H1 (cell line): Measurements from ENCODE around the gene BLOC1S4. TPM values are rescaled to one million over a fixed set of nuclear protein-coding genes. Genes with fewer than 3 reads are reported as not detected.

Experiments
- CTCF ChIA-PET: fragments of 300-600 bp; sonication (Branson Sonifier 250); formaldehyde crosslinking; loops from one replicate; lab custom pipeline; 2021; ENCODE audit not compliant: partially characterized antibody; lab: Charles Lee
- POLR2A ChIA-PET: fragments of 300-600 bp; sonication (Branson Sonifier 250); formaldehyde crosslinking; loops from one replicate; lab custom pipeline; 2021; ENCODE audit warnings: inconsistent platforms; ENCODE audit not compliant: partially characterized antibody; lab: Charles Lee
- DNase-seq, 2 experiments: peaks; one replicate each; pipeline versions ENCODE4 v3.0.0 to v3.0.0-alpha.2; 2010 to 2022; ENCODE audit warnings: low spot score in 2 of 2, low read depth in 1 of 2, mixed read lengths in 1 of 2
- FAIRE-seq: peaks from 2 replicates; lab custom pipeline; 2011; peaks lifted over from hg19 to GRCh38; lab: Jason Lieb, UNC
- H2AFZ ChIP-seq: 2 replicates; pipeline ENCODE4 v1.8.1; 2012; ENCODE audit warnings: low read length, inconsistent platforms
- H2AK5ac ChIP-seq: 2 replicates; pipeline ENCODE4 v1.6.1; 2013; ENCODE audit warnings: low read depth, low read length
- H2BK120ac ChIP-seq: replicated peaks from 2 replicates; pipeline ENCODE3; 2013; ENCODE audit warnings: low read depth, low read length, inconsistent platforms
- H2BK12ac ChIP-seq: 2 replicates; pipeline ENCODE4 v1.6.1; 2013; ENCODE audit warnings: low read depth, low read length
- H2BK15ac ChIP-seq: 2 replicates; pipeline ENCODE4 v1.6.1; 2013; ENCODE audit warnings: low read length
- H2BK20ac ChIP-seq: 2 replicates; pipeline ENCODE4 v1.6.1; 2013; ENCODE audit warnings: low read length
- H2BK5ac ChIP-seq: 2 replicates; pipeline ENCODE4 v1.6.1; 2013; ENCODE audit warnings: low read depth, low read length
- H3K14ac ChIP-seq: 2 replicates; pipeline ENCODE4 v1.6.1; 2013; ENCODE audit warnings: inconsistent platforms; ENCODE audit not compliant: insufficient read length
- H3K18ac ChIP-seq: 2 replicates; pipeline ENCODE4 v1.6.1; 2013; ENCODE audit warnings: low read length; ENCODE audit errors: extremely low read depth
- H3K23ac ChIP-seq: 2 replicates; pipeline ENCODE4 v1.6.1; 2013; ENCODE audit warnings: inconsistent platforms; ENCODE audit not compliant: insufficient read length
- H3K23me2 ChIP-seq: 2 replicates; pipeline ENCODE4 v1.6.1; 2013; ENCODE audit warnings: low read depth, low read length
- H3K27ac ChIP-seq: 2 replicates; pipeline ENCODE4 v1.6.1; 2011; ENCODE audit warnings: low read depth, low read length, inconsistent platforms
- H3K27me3 ChIP-seq, 4 experiments: replicated peaks in 1 of 4; 1 replicate in 1 of 4; 2 replicates in 3 of 4; pipeline versions ENCODE4 v1.6.1 to v1.8.1; 2011 to 2013; ENCODE audit warnings: low read length in 3 of 4, mild to moderate bottlenecking in 3 of 4, inconsistent platforms in 2 of 4, mixed read lengths in 2 of 4, moderate library complexity in 1 of 4; ENCODE audit not compliant: control insufficient read depth in 3 of 4, insufficient read depth in 3 of 4; ENCODE audit errors: extremely low read depth in 1 of 4
- H3K36me3 ChIP-seq, 4 experiments: 2 replicates each; pipeline versions ENCODE4 v1.6.1 to v1.8.1; 2011 to 2013; ENCODE audit warnings: mild to moderate bottlenecking in 4 of 4, low read length in 3 of 4, moderate library complexity in 2 of 4, control low read depth in 1 of 4, inconsistent platforms in 1 of 4; ENCODE audit not compliant: insufficient read depth in 4 of 4, control insufficient read depth in 2 of 4
- H3K4ac ChIP-seq: replicated peaks from 2 replicates; pipeline ENCODE3; 2013; ENCODE audit warnings: low read length, low read depth, mixed read lengths, inconsistent platforms; ENCODE audit not compliant: insufficient read length
- H3K4me1 ChIP-seq, 4 experiments: replicated peaks in 1 of 4; 1 replicate in 1 of 4; 2 replicates in 3 of 4; pipeline versions ENCODE4 v1.6.1 to v1.8.1; 2011 to 2013; ENCODE audit warnings: low read length in 3 of 4, inconsistent platforms in 2 of 4, mixed read lengths in 1 of 4; ENCODE audit not compliant: insufficient read depth in 4 of 4, control insufficient read depth in 3 of 4
- H3K4me2 ChIP-seq, 2 experiments: 2 replicates each; pipeline versions ENCODE4 v1.6.1 to v1.8.1; 2011 to 2013; ENCODE audit warnings: low read depth in 2 of 2, low read length in 2 of 2, control low read depth in 1 of 2, inconsistent platforms in 1 of 2, mild to moderate bottlenecking in 1 of 2; ENCODE audit not compliant: insufficient read depth in 1 of 2
- H3K4me3 ChIP-seq, 4 experiments: fragments of 200-600, 300-600 bp in 1 of 4; sonication (generic), shearing (Covaris generic), sonication (Bioruptor Twin) in 1 of 4; 2 replicates each; pipeline versions ENCODE4 v1.5.1 to v1.8.1; 2011 to 2016; ENCODE audit warnings: low read length in 4 of 4, low read depth in 3 of 4, control low read depth in 2 of 4, inconsistent platforms in 2 of 4, mild to moderate bottlenecking in 2 of 4, mixed read lengths in 1 of 4, moderate library complexity in 1 of 4; ENCODE audit not compliant: insufficient read depth in 2 of 4; ENCODE audit errors: extremely low read depth in 1 of 4
- H3K56ac ChIP-seq: replicated peaks from 2 replicates; pipeline ENCODE3; 2013; ENCODE audit warnings: low read depth, mild to moderate bottlenecking, mixed read lengths, low read length, inconsistent platforms; ENCODE audit not compliant: insufficient read length
- H3K79me1 ChIP-seq: 2 replicates; pipeline ENCODE4 v1.6.1; 2013; ENCODE audit warnings: low read depth, low read length, control low read depth
- H3K79me2 ChIP-seq, 2 experiments: 2 replicates each; pipeline versions ENCODE4 v1.6.1 to v1.8.1; 2012 to 2013; ENCODE audit warnings: low read length in 2 of 2, mild to moderate bottlenecking in 2 of 2, inconsistent platforms in 1 of 2; ENCODE audit not compliant: insufficient read depth in 2 of 2, control insufficient read depth in 1 of 2
- H3K9ac ChIP-seq, 4 experiments: replicated peaks in 1 of 4; 1 replicate in 1 of 4; 2 replicates in 3 of 4; pipeline versions ENCODE4 v1.6.1 to v1.8.1; 2011 to 2013; ENCODE audit warnings: low read depth in 3 of 4, low read length in 3 of 4, control low read depth in 2 of 4, mild to moderate bottlenecking in 2 of 4, moderate library complexity in 2 of 4, inconsistent platforms in 1 of 4; ENCODE audit errors: extremely low read depth in 1 of 4
- H3K9me3 ChIP-seq, 2 experiments: 2 replicates each; pipeline versions ENCODE4 v1.6.1 to v1.8.1; 2012 to 2013; ENCODE audit warnings: mild to moderate bottlenecking in 2 of 2, moderate library complexity in 2 of 2, control low read depth in 1 of 2, inconsistent platforms in 1 of 2, low read depth in 1 of 2, low read length in 1 of 2, mixed read lengths in 1 of 2; ENCODE audit not compliant: insufficient read depth in 2 of 2
- H4K20me1 ChIP-seq, 2 experiments: replicated peaks in 1 of 2; 2 replicates each; pipeline versions ENCODE3 to v1.8.1; 2011 to 2013; ENCODE audit warnings: inconsistent platforms in 2 of 2, low read length in 2 of 2, mild to moderate bottlenecking in 1 of 2; ENCODE audit not compliant: insufficient read depth in 2 of 2, control insufficient read depth in 1 of 2
- H4K5ac ChIP-seq: 2 replicates; pipeline ENCODE4 v1.6.1; 2013; ENCODE audit warnings: low read length, low read depth, mixed read lengths, inconsistent platforms; ENCODE audit not compliant: insufficient read length
- H4K8ac ChIP-seq: 2 replicates; pipeline ENCODE4 v1.8.0; 2013; ENCODE audit warnings: mild to moderate bottlenecking, moderate library complexity, low read length, inconsistent platforms; ENCODE audit not compliant: insufficient read depth; ENCODE audit errors: extremely low read depth
- H4K91ac ChIP-seq: replicated peaks from 2 replicates; pipeline ENCODE3; 2013; ENCODE audit warnings: low read length, mixed read lengths, inconsistent platforms; ENCODE audit not compliant: insufficient read length
- ATF2 ChIP-seq: IDR thresholded peaks from 2 replicates; pipeline ENCODE4 v1.6.1; 2012; ENCODE audit warnings: low read length, inconsistent platforms
- EGR1 ChIP-seq: IDR thresholded peaks from 2 replicates; pipeline ENCODE4 v1.6.1; 2011; ENCODE audit warnings: low read depth, low read length, borderline replicate concordance
- EZH2 ChIP-seq: fragments of 200-600 bp; sonication (generic); IDR thresholded peaks from 2 replicates; pipeline ENCODE4 v1.7.1; 2012; ENCODE audit warnings: low read depth, mild to moderate bottlenecking, moderate library complexity, low read length, inconsistent platforms; ENCODE audit not compliant: severe bottlenecking
- FOSL1 ChIP-seq: IDR thresholded peaks from 2 replicates; pipeline ENCODE4 v1.6.1; 2011; ENCODE audit warnings: mild to moderate bottlenecking, low read depth, low read length, moderate library complexity; ENCODE audit not compliant: insufficient read depth
- MAFK ChIP-seq: IDR thresholded peaks from 2 replicates; pipeline ENCODE4 v1.6.1; 2012; ENCODE audit warnings: low read depth, mild to moderate bottlenecking, improper control_type of control experiment, low read length
- NANOG ChIP-seq: IDR thresholded peaks from 2 replicates; pipeline ENCODE4 v1.6.1; 2011; ENCODE audit warnings: low read length, low read depth, mild to moderate bottlenecking, inconsistent platforms; ENCODE audit not compliant: insufficient read depth, poor library complexity, severe bottlenecking
- SAP30 ChIP-seq: fragments of 300-600 bp; sonication (generic); IDR thresholded peaks from 2 replicates; pipeline ENCODE4 v1.7.1; 2012; ENCODE audit warnings: low read length, moderate library complexity, mild to moderate bottlenecking, inconsistent platforms; ENCODE audit not compliant: insufficient read depth, insufficient replicate concordance
- SIN3A ChIP-seq, 2 experiments: IDR thresholded peaks in 1 of 2; conservative IDR thresholded peaks in 1 of 2; 2 replicates each; pipeline ENCODE4 v1.6.1; 2011 to 2012; ENCODE audit warnings: low read length in 2 of 2, improper control_type of control experiment in 1 of 2, low read depth in 1 of 2, mild to moderate bottlenecking in 1 of 2
- YY1 ChIP-seq: IDR thresholded peaks from 2 replicates; pipeline ENCODE4 v1.6.1; 2011; ENCODE audit warnings: low read depth, mild to moderate bottlenecking, low read length
- WGBS, 2 experiments: shearing (Covaris generic) in 1 of 2; methylation state at CpG; one replicate each; pipeline versions ENCODE4 v1.1.6 to v1.1.7; 2013 to 2015; ENCODE audit warnings: low lambda C conversion rate in 2 of 2, mixed read lengths in 2 of 2, inconsistent platforms in 1 of 2, low coverage in 1 of 2, missing lambda C conversion rate in 1 of 2; ENCODE audit not compliant: insufficient replicate concordance in 2 of 2, insufficient coverage in 1 of 2, insufficient read length in 1 of 2; ENCODE audit errors: extremely low coverage in 1 of 2, missing lambda C conversion rate in 1 of 2; 5-methylcytosine and 5-hydroxymethylcytosine counted together
- polyA plus RNA-seq, 7 experiments: library from polyadenylated mRNA; depleted of rRNA in 3 of 7; stranded (reverse) in 5 of 7; unstranded in 2 of 7; fragments of >200 nt in 5 of 7; fragments of 200-250 nt in 2 of 7; gene quantifications; 1 replicate in 5 of 7; 2 replicates in 1 of 7; 4 replicates in 1 of 7; pipeline versions ENCODE4 v1.2.1 to v1.2.3, GENCODE V29; 2011 to 2013; ENCODE audit warnings: missing spikeins in 2 of 7, mixed read lengths in 2 of 7
- total RNA-seq: library from RNA; stranded (reverse); fragmentation: NEBNext Ultra II Directional; extraction: Animal tissue kit (Norgen Biotek cat#: 25700); gene quantifications from 2 replicates; pipeline ENCODE4 v1.2.1, GENCODE V29; 2021

Gene BLOC1S4
- total and polyA plus RNA-seq, 2 of the 8 experiments (the other 6 are each of a cell fraction or from before 2014, with no cell fraction given), result 19.1 to 27.8 TPM

DNA sequence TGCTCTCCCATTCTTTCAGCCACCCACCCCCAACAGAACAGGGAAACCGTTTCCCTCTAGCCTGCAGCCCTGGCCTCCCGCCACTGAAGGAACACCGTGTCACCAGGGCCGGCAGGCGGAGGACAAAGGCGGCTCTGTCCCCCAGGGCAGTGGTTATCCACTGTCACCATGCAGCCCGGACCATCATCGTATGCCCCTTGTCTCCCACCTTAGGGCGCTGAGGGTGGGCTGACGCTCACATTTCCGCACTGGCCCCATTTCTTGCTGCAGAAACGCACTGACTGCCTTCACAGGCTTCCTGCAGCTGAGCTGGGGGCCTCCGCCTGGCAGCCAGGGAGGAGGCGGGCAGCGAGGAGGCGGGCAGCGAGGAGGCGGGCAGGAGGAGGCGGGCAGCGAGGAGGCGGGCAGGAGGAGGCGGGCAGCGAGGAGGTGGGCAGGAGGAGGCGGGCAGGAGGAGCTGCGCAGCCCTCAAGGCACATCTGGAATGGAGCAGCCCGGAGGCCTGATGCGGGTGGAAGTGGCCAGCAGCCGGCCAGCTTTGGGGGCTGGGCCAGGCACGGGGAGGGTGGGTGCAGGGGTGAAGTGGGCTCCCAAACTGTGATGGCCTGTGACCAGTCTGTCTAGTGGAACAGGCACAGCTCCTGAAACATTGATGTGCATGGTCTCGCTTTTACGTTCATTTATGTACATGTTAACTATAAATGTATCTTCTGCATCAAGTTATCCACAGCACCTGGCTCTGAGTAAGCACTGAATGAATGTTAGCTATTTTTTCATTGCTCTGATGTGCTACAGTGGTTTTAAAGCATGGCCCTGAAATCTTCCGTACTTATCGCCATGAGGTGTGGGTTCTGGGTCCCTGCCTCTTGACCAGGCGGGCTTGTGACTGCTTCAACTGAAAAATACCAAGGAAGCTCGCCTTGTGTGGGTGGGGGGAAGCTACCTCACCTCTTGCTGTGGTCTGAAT is 46.0 kb downstream of the BLOC1S4 start:
- H3K23me2 ChIP-seq, result no peaks in the 10 kb centered on the region
- no peak overlapping the region for H2BK15ac ChIP-seq
- H3K9ac ChIP-seq, result no peak overlapping the region
- no peak overlapping the region for H3K14ac ChIP-seq
- no peak overlapping the region for H3K4me2 ChIP-seq
- FAIRE-seq (no peak), DNase-seq (no peak)
- H4K20me1 ChIP-seq, result no peaks in the 10 kb centered on the region
- no peak overlapping the region for H3K27ac ChIP-seq
- H4K5ac ChIP-seq, result no peak overlapping the region
- H2BK12ac ChIP-seq, result no peak overlapping the region
- no peak overlapping the region for H4K91ac ChIP-seq
- H3K27me3 ChIP-seq, result no peaks in the 10 kb centered on the region
- H3K4me3 ChIP-seq, result no peak overlapping the region
- no peak overlapping the region for H2BK20ac ChIP-seq
- no peak overlapping the region for H3K56ac ChIP-seq
- no peaks in the 10 kb centered on the region for H3K79me2 ChIP-seq
- WGBS, 2 experiments, result 88% methylated on average over 25 of the region's 35 CpGs; no CpG with 5 or more reads in 1 of the 2 experiments
- no peaks in the 10 kb centered on the region; a peak in 1 of 8 replicates for H3K36me3 ChIP-seq
- H3K79me1 ChIP-seq, result no peaks in the 10 kb centered on the region
- H3K4me1 ChIP-seq, result no peaks in the 10 kb centered on the region
- H3K23ac ChIP-seq, result no peak overlapping the region
- 0 out of 2 replicates have a peak overlapping the region, but pooled peaks have one; percentile 47 for H2AFZ ChIP-seq
- CTCF ChIA-PET, result interaction anchor here (0.9 to 2.3 kb wide), 6 partner anchors 9 to 124 kb away, joined by 3 to 12 read pairs (median 4); no protein-coding TSS in a partner anchor
- no peak overlapping the region for H2BK120ac ChIP-seq
- H3K18ac ChIP-seq, result no peak overlapping the region
- no peak overlapping the region for H4K8ac ChIP-seq
- no peaks in the 10 kb centered on the region for H3K9me3 ChIP-seq
- H2AK5ac ChIP-seq, result no peak overlapping the region
- POLR2A ChIA-PET, result no interaction called here
- no peak overlapping the region for H2BK5ac ChIP-seq
- no peak overlapping the region for H3K4ac ChIP-seq
- TF ChIP-seq MAFK, result no peak
- no peak for TF ChIP-seq SIN3A (conservative IDR thresholded peaks at IDR 0.05 in 1 of 2, IDR thresholded peaks at IDR 0.05 in 1 of 2; ENCODE audit: low read depth in 1 of 2, low read length in 2 of 2)
- no peak for TF ChIP-seq SAP30
- no peak for TF ChIP-seq NANOG
- TF ChIP-seq EZH2, result no peak
- no peak for TF ChIP-seq YY1
- no peak for TF ChIP-seq FOSL1
- TF ChIP-seq EGR1, result no peak
- no peak for TF ChIP-seq ATF2
